ENCODE measurements around the gene FCSK. TPM values are rescaled to one million over a fixed set of nuclear protein-coding genes. Genes with fewer than 3 reads are reported as not detected.
A peak's percentile ranks its signal among the peaks of the same experiment; 100 is the strongest.

Gene FCSK
- total and polyA plus RNA-seq, 9 donors = 5.1 to 29.4 (median 20.0) TPM

DNA sequence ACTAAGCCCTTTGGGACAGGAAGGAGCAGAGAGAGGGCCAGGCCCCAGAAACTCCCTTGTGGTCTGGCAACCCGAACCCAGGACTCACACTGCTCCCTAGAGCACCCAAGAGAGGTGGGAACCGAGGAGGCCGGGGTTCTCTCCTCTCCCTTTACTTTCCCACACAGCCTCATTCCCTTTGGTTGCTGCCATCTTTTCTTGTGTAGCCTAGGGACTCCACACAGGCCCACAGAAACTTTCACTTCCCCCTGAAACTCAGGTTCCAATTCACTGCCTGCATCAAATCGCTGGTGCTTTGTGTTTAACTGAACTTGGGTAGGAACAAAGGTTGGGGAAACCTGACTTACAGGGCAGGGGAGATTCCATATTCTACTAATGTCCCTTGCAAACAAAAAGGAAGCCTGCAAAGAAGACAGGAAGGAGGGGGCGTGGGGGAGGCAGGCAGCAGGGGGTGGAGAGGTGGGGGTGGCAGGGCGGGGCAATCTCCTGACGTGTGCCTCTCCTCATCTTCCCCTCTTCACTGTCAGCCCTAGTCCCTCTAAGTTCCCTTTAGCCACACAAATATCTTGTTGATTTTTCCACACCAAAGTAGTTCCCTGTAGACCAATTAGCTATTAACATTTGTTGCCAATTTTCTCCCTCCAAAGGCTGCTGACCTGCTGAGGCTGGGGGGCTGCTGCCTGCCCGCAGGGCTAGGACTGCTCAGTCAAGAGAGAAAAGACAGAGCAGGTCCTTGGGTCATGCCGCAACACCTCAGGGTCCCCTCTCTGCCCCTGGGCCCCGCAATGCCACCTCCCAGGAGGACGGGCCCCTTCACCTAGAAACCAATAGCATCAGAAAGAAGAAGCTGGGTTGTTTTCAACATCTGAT is 23.5 kb upstream of the FCSK start:
- no peaks in the 10 kb centered on the region for H3K9me3 ChIP-seq
- TF ChIP-seq CTCF (IDR thresholded peaks at IDR 0.05) = no peak
- TF ChIP-seq POLR2A (IDR thresholded peaks at IDR 0.05) = no peak
- no peak for TF ChIP-seq EP300 (IDR thresholded peaks at IDR 0.05)
- intact Hi-C loops (cut with DNase I) = no loop called here
- WGBS, 3 donors = 57 to 64% (median 62%) methylated on average over 11 of the region's 11 CpGs
- H3K36me3 ChIP-seq = no peaks in the 10 kb centered on the region
- H3K4me3 ChIP-seq = no peak overlapping the region
- no peaks in the 10 kb centered on the region for H3K27me3 ChIP-seq
- H3K4me1 ChIP-seq (ENCODE audit: insufficient read depth) = peaks cover 46% of the 10 kb centered on the region
- H3K27ac ChIP-seq = peak overlapping the region in 1 of 2 donors; percentile 26
- DNase-seq = no peak

GRCh38 chr16:70432356-70432722 is 22.1 kb upstream of the FCSK start:
- WGBS, 3 donors = 43 to 56% (median 52%) methylated on average over 3 of the region's 3 CpGs
- TF ChIP-seq EP300 (IDR thresholded peaks at IDR 0.05) (no peak), POLR2A (IDR thresholded peaks at IDR 0.05) (no peak), CTCF (IDR thresholded peaks at IDR 0.05) (no peak)
- Histone ChIP-seq H3K27me3 (no peaks in the 10 kb centered on the region), H3K4me1 (ENCODE audit: insufficient read depth) (peaks cover 49% of the 10 kb centered on the region), H3K27ac (no peak overlapping the region), H3K4me3 (no peak overlapping the region), H3K36me3 (no peaks in the 10 kb centered on the region), H3K9me3 (no peaks in the 10 kb centered on the region)
- no peak for DNase-seq
- intact Hi-C loops (cut with DNase I) = no loop called here

DNA sequence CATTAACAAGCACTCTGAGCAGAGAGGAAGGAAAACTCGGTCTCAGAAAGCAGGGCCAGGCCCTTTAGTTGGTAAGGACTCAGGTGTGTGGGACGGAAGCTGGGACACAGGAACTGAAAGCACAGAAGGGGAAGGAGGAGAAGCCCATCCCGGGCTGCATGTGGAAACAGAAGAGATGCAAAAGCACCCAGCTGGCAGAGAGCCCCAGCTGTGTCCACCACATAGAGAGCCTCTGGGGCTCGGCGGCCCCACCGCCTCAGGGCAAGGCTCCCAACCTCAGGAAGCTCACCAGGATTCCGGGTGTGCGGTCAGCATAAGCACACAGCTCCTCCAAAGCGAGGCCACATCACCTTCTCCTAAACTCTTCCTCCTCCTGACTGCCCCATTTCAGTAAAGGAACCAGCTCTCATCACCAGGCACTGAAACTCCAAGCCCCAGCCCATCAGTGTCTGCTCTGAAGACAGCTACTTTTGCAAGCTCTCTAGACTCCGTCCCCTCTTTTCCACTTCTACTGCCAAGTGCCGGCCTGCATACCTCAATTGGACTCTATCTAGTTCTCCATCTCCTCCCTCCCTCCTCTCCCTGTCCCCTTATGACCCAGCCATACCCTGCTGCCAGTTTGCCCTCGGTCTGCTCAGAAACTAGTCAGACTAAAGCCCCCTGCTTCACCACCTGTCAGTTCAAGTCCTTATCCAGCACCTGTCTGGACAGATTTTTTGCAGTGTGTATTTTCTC is 21.5 kb upstream of the FCSK start:
- Histone ChIP-seq H3K4me3 (no peak overlapping the region), H3K27me3 (no peaks in the 10 kb centered on the region), H3K9me3 (no peaks in the 10 kb centered on the region), H3K36me3 (no peaks in the 10 kb centered on the region), H3K4me1 (ENCODE audit: insufficient read depth) (peaks cover 45% of the 10 kb centered on the region), H3K27ac (no peak overlapping the region)
- 47 to 61% (median 51%) methylated on average over 12 of the region's 12 CpGs for WGBS, 3 donors
- intact Hi-C loops (cut with DNase I) = no loop called here
- no peak for TF ChIP-seq CTCF (IDR thresholded peaks at IDR 0.05)
- no peak for TF ChIP-seq EP300 (IDR thresholded peaks at IDR 0.05)
- no peak for TF ChIP-seq POLR2A (IDR thresholded peaks at IDR 0.05)
- DNase-seq = peak in 1 of 5 donors; percentile 29

- 27 to 35% (median 29%) methylated on average over 5 of the region's 5 CpGs for WGBS, 3 donors
- Histone ChIP-seq H3K27ac (no peak overlapping the region), H3K4me1 (ENCODE audit: insufficient read depth) (peaks cover 38% of the 10 kb centered on the region), H3K36me3 (no peaks in the 10 kb centered on the region), H3K4me3 (no peak overlapping the region), H3K27me3 (no peaks in the 10 kb centered on the region), H3K9me3 (no peaks in the 10 kb centered on the region)
- DNase-seq = peak in 2 of 5 donors; percentile 40 to 60
- intact Hi-C loops (cut with DNase I) = no loop called here
- no peak for TF ChIP-seq EP300 (IDR thresholded peaks at IDR 0.05)
- TF ChIP-seq CTCF (IDR thresholded peaks at IDR 0.05) = no peak
- TF ChIP-seq POLR2A (IDR thresholded peaks at IDR 0.05) = no peak
These were observed 20.8 kb upstream of the FCSK start for GRCh38 chr16:70433458-70434103.
